Testis (tissue), 3 donors: ENCODE data around the gene SLX9. TPM values are rescaled to one million over a fixed set of nuclear protein-coding genes. Genes with fewer than 3 reads are reported as not detected.

Experiments used
- DNase-seq: peaks from one replicate; pipeline ENCODE4 v3.0.0-alpha.2; 2019
- H3K27ac ChIP-seq, 2 donors: fragments of 200-600 bp; sonication (generic); one replicate each; pipeline ENCODE4 v1.5.1; 2019
- H3K27me3 ChIP-seq: fragments of 200-600 bp; sonication (generic); one replicate; pipeline ENCODE4 v1.5.1; 2019
- H3K36me3 ChIP-seq: fragments of 200-600 bp; sonication (generic); one replicate; pipeline ENCODE4 v1.5.1; 2017; ENCODE audit warnings: low read depth; ENCODE audit errors: missing control alignments
- H3K4me1 ChIP-seq: fragments of 200-600 bp; sonication (generic); one replicate; pipeline ENCODE4 v1.5.1; 2019
- H3K4me3 ChIP-seq, 2 donors: fragments of 200-600 bp; sonication (generic); one replicate each; pipeline ENCODE4 v1.5.1; 2017 to 2019
- H3K9me3 ChIP-seq: fragments of 200-600 bp; sonication (generic); one replicate; pipeline ENCODE4 v1.5.1; 2017
- POLR2A ChIP-seq: fragments of 450-650 bp; IDR thresholded peaks from one replicate; pipeline ENCODE4 v1.6.1; 2017; ENCODE audit warnings: antibody characterized with exemption, mild to moderate bottlenecking, moderate library complexity
- WGBS, 2 donors: methylation state at CpG; one replicate each; pipeline ENCODE4 v1.1.5; 2018; 5-methylcytosine and 5-hydroxymethylcytosine counted together
- intact Hi-C: fragments of 100-400 bp; cut with DNase I; formaldehyde crosslinking; loops from one replicate; pipeline ENCODE4 v1.15.1; 2023; ENCODE audit warnings: low total_unique reads
- polyA plus RNA-seq: library from polyadenylated mRNA; stranded (reverse); fragments of 350-450 nt; fragmentation: Illumina TruSeq; extraction: RNeasy Lipid Tissue Mini Kit (QIAGEN cat#74804); gene quantifications from one replicate; pipeline ENCODE4 v1.2.3, GENCODE V29; 2014; ENCODE audit warnings: low read depth, low replicate concordance; ENCODE audit not compliant: insufficient read depth
- total RNA-seq, 2 donors: library from RNA; depleted of rRNA; stranded (reverse); fragments of >200 nt; gene quantifications; one replicate each; pipeline ENCODE4 v1.2.3, GENCODE V29; 2016
- TF ChIP-seq, protein P1 (sequence below), 3 experiments: fragments of 450-650 bp in 2 of 3; fragments of 200-600 bp in 1 of 3; sonication (generic) in 1 of 3; IDR thresholded peaks; one replicate each; pipeline ENCODE4 v1.5.1; 2016 to 2019; ENCODE audit warnings: antibody characterized with exemption in 3 of 3, mild to moderate bottlenecking in 2 of 3, moderate library complexity in 1 of 3

Gene SLX9
- total and polyA plus RNA-seq, 3 donors from 2014 or later: 30.8 to 46.2 (median 31.9) TPM

DNA sequence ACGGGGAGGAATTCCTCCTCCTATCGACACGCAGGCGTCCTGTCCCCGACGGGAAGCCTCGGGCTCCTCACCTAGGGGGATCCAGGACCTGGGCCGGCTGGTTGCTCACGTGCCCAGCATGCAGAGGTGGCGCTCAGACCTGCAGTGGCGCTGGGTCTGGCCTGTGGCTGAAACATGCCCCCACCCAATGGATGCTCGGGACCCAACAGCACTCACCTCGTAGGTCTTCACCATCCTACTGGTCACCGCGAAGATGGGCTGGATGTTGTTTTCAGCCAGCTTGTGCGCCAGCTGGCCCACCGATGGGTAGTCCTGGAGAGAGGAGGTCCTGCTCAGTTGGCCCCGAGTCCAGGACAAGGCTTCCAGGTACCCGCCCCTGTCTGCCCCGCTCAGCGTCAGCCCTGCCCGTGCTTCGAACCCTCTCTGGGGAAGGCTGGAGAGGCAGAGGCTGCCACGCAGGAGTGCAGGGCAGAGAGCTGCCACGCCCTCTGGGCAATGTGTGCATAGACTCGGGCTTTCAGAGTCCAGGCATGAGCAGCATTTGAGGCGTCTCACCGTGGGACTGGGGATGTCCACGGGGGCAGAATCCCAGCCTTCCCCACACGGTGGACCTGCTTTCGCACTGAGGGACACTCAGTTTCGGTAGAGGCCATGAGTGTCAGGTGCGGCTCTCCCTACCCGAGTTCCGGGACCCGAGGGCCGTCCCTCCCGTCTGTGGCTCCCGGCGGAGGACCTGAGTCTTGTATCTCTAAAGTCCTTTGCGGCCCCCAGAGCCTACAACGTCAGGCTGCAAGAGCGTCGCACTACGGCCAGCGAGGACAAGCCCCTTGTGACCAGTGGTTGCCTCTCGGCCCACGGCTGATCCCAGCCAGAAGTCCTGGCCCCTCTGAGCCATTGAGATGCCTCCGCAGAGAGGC is 40.7 kb upstream of the SLX9 start:
- intact Hi-C loops: no loop called here

DNA sequence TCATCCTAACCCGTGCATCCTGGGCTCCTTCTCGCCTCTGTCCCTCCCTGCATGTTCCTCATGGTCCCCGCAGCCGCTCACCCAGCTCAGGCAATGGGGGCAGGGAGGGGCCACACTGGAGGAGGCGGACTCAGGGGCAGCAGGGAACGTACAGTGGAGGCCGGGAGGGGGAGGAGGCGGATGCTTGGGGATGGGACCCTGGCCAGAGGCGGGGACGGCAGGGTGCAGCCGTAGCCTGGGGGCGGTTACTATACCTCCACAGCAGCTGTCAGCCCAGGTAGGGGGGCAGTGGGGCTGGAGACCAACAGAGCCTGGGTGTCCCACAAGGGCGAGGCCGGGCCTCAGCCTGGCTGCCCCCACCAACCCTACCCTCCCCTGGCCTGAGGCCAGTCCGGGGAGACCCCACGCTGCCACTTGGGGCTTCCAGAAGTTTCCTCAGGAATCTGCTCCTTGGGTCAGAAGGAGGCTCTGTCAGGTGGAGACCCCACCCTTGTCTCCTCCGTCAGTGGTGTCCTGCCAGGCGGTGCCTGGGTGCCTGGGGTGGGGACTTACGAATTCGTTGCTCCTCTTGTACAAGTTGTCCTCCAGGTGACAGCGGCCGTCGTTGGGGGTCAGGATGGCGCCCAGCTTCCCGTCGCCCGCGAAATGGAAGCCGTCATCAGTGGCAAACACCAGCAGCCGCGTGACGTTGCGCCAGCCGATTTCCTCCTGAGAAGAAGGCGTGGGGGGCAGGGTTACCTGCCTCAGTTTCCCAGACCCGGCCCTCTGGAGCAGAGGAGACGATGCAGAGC is 39.9 kb upstream of the SLX9 start:
- Histone ChIP-seq H3K4me1 (no peaks in the 10 kb centered on the region), H3K27me3 (no peaks in the 10 kb centered on the region), H3K4me3 (no peak overlapping the region), H3K36me3 (no peaks in the 10 kb centered on the region), H3K9me3 (no peaks in the 10 kb centered on the region), H3K27ac (no peak overlapping the region)
- intact Hi-C loops: no loop called here
- TF ChIP-seq, protein P1, sequence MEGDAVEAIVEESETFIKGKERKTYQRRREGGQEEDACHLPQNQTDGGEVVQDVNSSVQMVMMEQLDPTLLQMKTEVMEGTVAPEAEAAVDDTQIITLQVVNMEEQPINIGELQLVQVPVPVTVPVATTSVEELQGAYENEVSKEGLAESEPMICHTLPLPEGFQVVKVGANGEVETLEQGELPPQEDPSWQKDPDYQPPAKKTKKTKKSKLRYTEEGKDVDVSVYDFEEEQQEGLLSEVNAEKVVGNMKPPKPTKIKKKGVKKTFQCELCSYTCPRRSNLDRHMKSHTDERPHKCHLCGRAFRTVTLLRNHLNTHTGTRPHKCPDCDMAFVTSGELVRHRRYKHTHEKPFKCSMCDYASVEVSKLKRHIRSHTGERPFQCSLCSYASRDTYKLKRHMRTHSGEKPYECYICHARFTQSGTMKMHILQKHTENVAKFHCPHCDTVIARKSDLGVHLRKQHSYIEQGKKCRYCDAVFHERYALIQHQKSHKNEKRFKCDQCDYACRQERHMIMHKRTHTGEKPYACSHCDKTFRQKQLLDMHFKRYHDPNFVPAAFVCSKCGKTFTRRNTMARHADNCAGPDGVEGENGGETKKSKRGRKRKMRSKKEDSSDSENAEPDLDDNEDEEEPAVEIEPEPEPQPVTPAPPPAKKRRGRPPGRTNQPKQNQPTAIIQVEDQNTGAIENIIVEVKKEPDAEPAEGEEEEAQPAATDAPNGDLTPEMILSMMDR (IDR thresholded peaks at IDR 0.05): no peak
- TF ChIP-seq POLR2A: no peak
- 84 to 86% methylated on average over 18 to 37 of the region's 37 CpGs for WGBS, 2 donors
- no peak for DNase-seq

More for the DNA sequence above, 40.7 kb upstream of the SLX9 start:
- 85 to 86% methylated on average over 25 to 47 of the region's 49 CpGs for WGBS, 2 donors
- Histone ChIP-seq H3K27me3 (no peaks in the 10 kb centered on the region), H3K4me1 (no peaks in the 10 kb centered on the region), H3K27ac (no peak overlapping the region), H3K9me3 (no peaks in the 10 kb centered on the region), H3K36me3 (no peaks in the 10 kb centered on the region), H3K4me3 (no peak overlapping the region)
- TF ChIP-seq POLR2A: no peak
- TF ChIP-seq, protein P1 (IDR thresholded peaks at IDR 0.05): no peak
- DNase-seq: no peak

DNA sequence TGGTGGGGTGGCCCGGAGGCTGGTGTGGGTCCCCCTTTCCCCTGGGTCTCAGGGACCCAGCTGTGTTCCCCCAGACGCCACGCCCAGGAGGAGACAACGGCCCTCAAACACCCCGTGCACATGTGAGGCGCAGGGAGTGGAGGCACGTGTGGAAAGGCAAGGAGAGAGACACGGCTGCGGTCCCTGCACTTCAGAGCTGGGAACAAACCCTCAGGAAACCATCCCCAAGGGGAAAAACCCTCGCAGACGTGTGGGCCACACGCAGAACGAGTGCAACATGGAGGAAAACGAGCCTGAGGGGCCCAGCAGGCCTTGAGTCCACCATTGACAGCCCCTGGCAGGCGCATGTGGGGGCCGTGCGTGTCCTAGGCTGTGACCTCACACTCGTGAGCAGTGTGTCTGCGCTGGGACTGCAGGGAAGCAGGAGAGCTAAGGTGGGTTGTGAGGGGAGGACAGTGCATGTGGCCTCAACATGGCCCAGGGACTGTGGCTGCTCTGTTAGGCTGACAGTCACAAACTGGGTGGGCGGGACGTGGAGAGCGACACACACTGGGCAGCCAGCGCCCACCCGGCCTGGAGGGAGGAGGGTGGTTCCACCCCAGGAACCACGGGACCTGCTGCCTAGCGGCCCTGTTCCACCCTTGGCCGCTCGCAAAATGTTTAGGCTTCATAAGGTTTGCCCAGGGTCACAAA is 39.1 kb upstream of the SLX9 start:
- no peaks in the 10 kb centered on the region for H3K36me3 ChIP-seq
- no peak for TF ChIP-seq POLR2A
- H3K4me3 ChIP-seq: no peak overlapping the region
- 85 to 92% methylated on average over 15 to 28 of the region's 28 CpGs for WGBS, 2 donors
- intact Hi-C loops: no loop called here
- H3K27me3 ChIP-seq: no peaks in the 10 kb centered on the region
- no peaks in the 10 kb centered on the region for H3K9me3 ChIP-seq
- no peaks in the 10 kb centered on the region for H3K4me1 ChIP-seq
- no peak for DNase-seq
- no peak overlapping the region for H3K27ac ChIP-seq

DNA sequence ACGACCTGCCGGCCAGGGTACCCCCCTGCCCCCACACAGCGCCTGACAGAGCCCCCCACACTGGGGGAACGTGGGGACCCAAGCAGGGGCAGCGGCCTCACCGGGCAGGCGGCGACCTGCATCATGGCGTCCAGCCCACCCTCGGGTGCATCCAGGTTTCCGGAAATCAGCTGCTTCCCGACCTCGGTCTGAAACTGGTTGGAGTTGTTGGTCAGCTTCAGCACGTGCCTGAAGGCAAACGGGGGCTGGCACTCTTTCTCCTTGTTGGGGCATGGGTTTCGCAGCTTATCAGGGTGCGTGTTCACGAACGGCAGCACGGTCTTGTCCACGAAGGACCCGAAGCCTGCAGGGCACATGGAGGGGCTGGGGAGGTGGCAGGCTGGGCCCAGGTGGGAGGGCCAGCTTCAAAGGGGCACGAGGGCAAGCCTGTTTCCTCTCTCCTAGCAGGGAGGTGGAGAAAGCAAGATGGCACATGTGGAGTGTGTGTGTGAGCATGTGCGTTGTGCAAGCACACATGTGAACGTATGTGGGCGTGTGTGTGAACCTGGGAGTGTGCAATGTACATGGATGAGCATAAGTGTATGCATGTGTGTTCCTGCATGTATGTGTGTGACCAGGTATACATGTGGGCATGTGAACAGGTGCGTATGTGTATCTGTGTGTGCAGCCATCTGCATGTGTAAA is 38.3 kb upstream of the SLX9 start:
- H3K4me3 ChIP-seq: no peak overlapping the region
- H3K9me3 ChIP-seq: no peaks in the 10 kb centered on the region
- TF ChIP-seq POLR2A: no peak
- TF ChIP-seq, protein P1 (IDR thresholded peaks at IDR 0.05): no peak
- H3K27me3 ChIP-seq: no peaks in the 10 kb centered on the region
- no peak overlapping the region for H3K27ac ChIP-seq
- intact Hi-C loops: no loop called here
- H3K4me1 ChIP-seq: no peaks in the 10 kb centered on the region
- 76 to 81% methylated on average over 20 to 26 of the region's 27 CpGs for WGBS, 2 donors
- no peaks in the 10 kb centered on the region for H3K36me3 ChIP-seq
- no peak for DNase-seq
